NOMO-1 treated with dmso at 0.1 percent for 144 hours (cell line): ENCODE measurements around the gene IGFBP1.

Source experiments
- DNase-seq: peaks from one replicate; lab custom pipeline; 2025; ENCODE audit not compliant: unreplicated experiment; lab: John Stamatoyannopoulos, UW

The IGFBP1 gene

GRCh38 chr7:45898222-45898621 is 9.9 kb downstream of the IGFBP1 start:
- DNase-seq, result no peak

GRCh38 chr7:45901566-45901965 is 13.3 kb downstream of the IGFBP1 start:
- DNase-seq, result no peak

- DNase-seq, result no peak
Measured at GRCh38 chr7:45902820-45903219, 14.5 kb downstream of the IGFBP1 start.

- no peak for DNase-seq
Measured at GRCh38 chr7:45909561-45909960, 21.3 kb downstream of the IGFBP1 start.

GRCh38 chr7:45910855-45911254 is 22.6 kb downstream of the IGFBP1 start:
- no peak for DNase-seq

- DNase-seq, result no peak
Measured at GRCh38 chr7:45911311-45911710, 23.0 kb downstream of the IGFBP1 start.

- DNase-seq, result no peak
Measured at GRCh38 chr7:45912972-45913371, 24.7 kb downstream of the IGFBP1 start.

- DNase-seq, result no peak
Measured at GRCh38 chr7:45914911-45915310, 26.6 kb downstream of the IGFBP1 start.

- DNase-seq, result no peak
Measured at GRCh38 chr7:45915606-45916005, 27.3 kb downstream of the IGFBP1 start.

- DNase-seq, result no peak
Measured at GRCh38 chr7:45917064-45917463, 28.8 kb downstream of the IGFBP1 start.

- no peak for DNase-seq
Measured at GRCh38 chr7:45917658-45918057, 29.4 kb downstream of the IGFBP1 start.

GRCh38 chr7:45918556-45918955 is 30.3 kb downstream of the IGFBP1 start:
- DNase-seq, result no peak

- no peak for DNase-seq
Measured at GRCh38 chr7:45919231-45919784, 31.0 kb downstream of the IGFBP1 start.

- no peak for DNase-seq
Measured at GRCh38 chr7:45919993-45920459, 31.7 kb downstream of the IGFBP1 start.

- DNase-seq, result no peak
Measured at GRCh38 chr7:45920502-45921380, 32.5 kb downstream of the IGFBP1 start, which contains the start of gene IGFBP3. Gene IGFBP3 (minus strand): TSS chr7:45921272. CDS start chr7:45921140, 132 bp downstream.

- DNase-seq, result no peak
Measured at GRCh38 chr7:45921381-45921698, 33.1 kb downstream of the IGFBP1 start.

- no peak for DNase-seq
Measured at GRCh38 chr7:45921699-45922519, 33.6 kb downstream of the IGFBP1 start.

GRCh38 chr7:45922810-45923209 is 34.5 kb downstream of the IGFBP1 start:
- DNase-seq, result no peak

- DNase-seq, result peak; percentile 57
Measured at GRCh38 chr7:45923290-45923689, 35.0 kb downstream of the IGFBP1 start.

GRCh38 chr7:45923818-45924217 is 35.5 kb downstream of the IGFBP1 start:
- DNase-seq, result no peak

GRCh38 chr7:45924283-45924682 is 36.0 kb downstream of the IGFBP1 start:
- no peak for DNase-seq

GRCh38 chr7:45927721-45928120 is 39.4 kb downstream of the IGFBP1 start:
- DNase-seq, result no peak
